OCI-LY1 (cell line): ENCODE results near the gene GLYATL1.

Source experiments
- H2AFZ ChIP-seq: fragments of 200-600 bp; sonication (generic), shearing (Covaris generic); 2 replicates; pipeline ENCODE4 v1.6.0; 2014; ENCODE audit warnings: antibody characterized with exemption, mild to moderate bottlenecking, low read length
- H3F3A ChIP-seq: fragments of 200-600 bp; sonication (generic), shearing (Covaris generic); 2 replicates; pipeline ENCODE4 v1.6.0; 2014; ENCODE audit warnings: mild to moderate bottlenecking, antibody characterized with exemption, low read length, moderate library complexity; ENCODE audit not compliant: insufficient read depth
- H3K27ac ChIP-seq: fragments of 200-600 bp; sonication (generic); 2 replicates; pipeline ENCODE4 v1.5.1; 2014; ENCODE audit warnings: low read length, mixed run types, mild to moderate bottlenecking, low read depth; ENCODE audit not compliant: poor library complexity, severe bottlenecking
- H3K27me3 ChIP-seq: fragments of 200-600 bp; sonication (generic); 2 replicates; pipeline ENCODE4 v1.6.0; 2014; ENCODE audit warnings: antibody characterized with exemption, mild to moderate bottlenecking, low read length, moderate library complexity; ENCODE audit not compliant: insufficient read depth
- H3K36me3 ChIP-seq: fragments of 200-600 bp; sonication (generic); 2 replicates; pipeline ENCODE4 v1.6.1; 2014; ENCODE audit warnings: mild to moderate bottlenecking, antibody characterized with exemption, low read length, moderate library complexity, mixed read lengths; ENCODE audit not compliant: insufficient read depth
- H3K4me1 ChIP-seq: fragments of 200-600 bp; sonication (generic); 2 replicates; pipeline ENCODE4 v1.5.1; 2014; ENCODE audit warnings: mild to moderate bottlenecking, low read length, moderate library complexity; ENCODE audit not compliant: insufficient read depth, severe bottlenecking
- H3K4me2 ChIP-seq: fragments of 200-600 bp; sonication (generic), shearing (Covaris generic); 2 replicates; pipeline ENCODE4 v1.6.1; 2014; ENCODE audit warnings: low read length
- H3K4me3 ChIP-seq: fragments of 200-600 bp; sonication (generic); 2 replicates; pipeline ENCODE4 v1.5.1; 2014; ENCODE audit warnings: low read length, low read depth, mild to moderate bottlenecking, mixed read lengths; ENCODE audit not compliant: poor library complexity, severe bottlenecking
- H3K79me2 ChIP-seq: fragments of 200-600 bp; shearing (Covaris generic); 2 replicates; pipeline ENCODE4 v1.6.1; 2016; ENCODE audit warnings: mixed run types, low read length, mixed read lengths; ENCODE audit not compliant: insufficient read depth
- H3K9ac ChIP-seq: fragments of 200-600 bp; sonication (generic), shearing (Covaris generic); 2 replicates; pipeline ENCODE4 v1.6.1; 2014; ENCODE audit warnings: mild to moderate bottlenecking, low read length, mixed read lengths
- H3K9me2 ChIP-seq: fragments of 200-600 bp; sonication (generic), shearing (Covaris generic); 2 replicates; pipeline ENCODE4 v1.6.1; 2014; ENCODE audit warnings: low read depth, mild to moderate bottlenecking, low read length, mixed read lengths
- H3K9me3 ChIP-seq: fragments of 200-600 bp; shearing (Covaris generic); 2 replicates; pipeline ENCODE4 v1.6.1; 2014; ENCODE audit warnings: low read length, mixed read lengths
- H4K20me1 ChIP-seq: fragments of 200-600 bp; sonication (generic), shearing (Covaris generic); 2 replicates; pipeline ENCODE4 v1.6.0; 2016; ENCODE audit warnings: mild to moderate bottlenecking, low read length; ENCODE audit not compliant: insufficient read depth
- CTCF ChIP-seq: fragments of 200-600 bp; sonication (generic), shearing (Covaris generic); IDR thresholded peaks from 2 replicates; pipeline ENCODE4 v1.5.1; 2017; ENCODE audit warnings: mild to moderate bottlenecking, antibody characterized with exemption, low read length, moderate library complexity, mixed read lengths
- EZH2 ChIP-seq: fragments of 200-600 bp; sonication (generic), shearing (Covaris generic); IDR thresholded peaks from 2 replicates; pipeline ENCODE4 v1.8.0; 2017; ENCODE audit warnings: borderline replicate concordance, mixed run types, mild to moderate bottlenecking, antibody characterized with exemption, low read length, moderate library complexity, mixed read lengths

GLYATL1 gene

GRCh38 chr11:58980159-58980843 is 41.0 kb downstream of the GLYATL1 start:
- H3K36me3 ChIP-seq: no peaks in the 10 kb centered on the region
- H3K9me3 ChIP-seq: no peaks in the 10 kb centered on the region
- H2AFZ ChIP-seq: no peak overlapping the region
- H3K9ac ChIP-seq: no peak overlapping the region
- H3K79me2 ChIP-seq: no peaks in the 10 kb centered on the region
- H3K4me2 ChIP-seq: no peak overlapping the region
- H4K20me1 ChIP-seq: no peaks in the 10 kb centered on the region
- no peaks in the 10 kb centered on the region; the same call in 1 of the 2 replicates for H3K27me3 ChIP-seq
- H3K9me2 ChIP-seq: no peaks in the 10 kb centered on the region; the same call in 1 of the 2 replicates
- TF ChIP-seq EZH2 (no peak), CTCF (no peak)
- H3F3A ChIP-seq: no peaks in the 10 kb centered on the region
- H3K4me3 ChIP-seq: no peak overlapping the region
- no peaks in the 10 kb centered on the region for H3K4me1 ChIP-seq
- no peak overlapping the region for H3K27ac ChIP-seq

- Histone ChIP-seq H2AFZ (no peak overlapping the region), H3K4me2 (no peak overlapping the region), H3K79me2 (no peaks in the 10 kb centered on the region), H3K9me2 (no peaks in the 10 kb centered on the region), H4K20me1 (no peaks in the 10 kb centered on the region), H3K4me3 (no peak overlapping the region), H3K36me3 (no peaks in the 10 kb centered on the region), H3F3A (no peaks in the 10 kb centered on the region), H3K27ac (no peak overlapping the region), H3K9ac (no peak overlapping the region), H3K9me3 (no peaks in the 10 kb centered on the region), H3K27me3 (no peaks in the 10 kb centered on the region), H3K4me1 (no peaks in the 10 kb centered on the region)
- no peak for TF ChIP-seq CTCF
These were observed 53.2 kb downstream of the GLYATL1 start for GRCh38 chr11:58992489-58992888.

- TF ChIP-seq EZH2: no peak
- TF ChIP-seq CTCF: no peak
- H3K79me2 ChIP-seq: no peaks in the 10 kb centered on the region
- no peaks in the 10 kb centered on the region for H3K9me3 ChIP-seq
- no peak overlapping the region for H3K9ac ChIP-seq
- H4K20me1 ChIP-seq: no peaks in the 10 kb centered on the region
- no peaks in the 10 kb centered on the region for H3K36me3 ChIP-seq
- no peak overlapping the region for H3K4me3 ChIP-seq
- no peak overlapping the region for H3K4me2 ChIP-seq
- H3K4me1 ChIP-seq: no peaks in the 10 kb centered on the region
- H3K27ac ChIP-seq: no peak overlapping the region
- H3K9me2 ChIP-seq: no peaks in the 10 kb centered on the region
- no peaks in the 10 kb centered on the region for H3F3A ChIP-seq
- no peaks in the 10 kb centered on the region for H3K27me3 ChIP-seq
- H2AFZ ChIP-seq: no peak overlapping the region
These were observed 54.9 kb downstream of the GLYATL1 start for GRCh38 chr11:58994171-58994570.
